HepG2 (cell line): ENCODE measurements around the gene GFER. TPM values are rescaled to one million over a fixed set of nuclear protein-coding genes. Genes with fewer than 3 reads are reported as not detected.
A peak's percentile ranks its signal among the peaks of the same experiment; 100 is the strongest.

ENCODE experiments used
- ARNT2 ChIP-seq: sonication (generic); formaldehyde crosslinking; IDR thresholded peaks from 2 replicates; pipeline ENCODE4 v1.8.0; 2022; ENCODE audit warnings: mild to moderate bottlenecking, low read depth, missing genetic modification reagents, moderate library complexity
- BORCS8-MEF2B ChIP-seq: sonication (generic); formaldehyde crosslinking; IDR thresholded peaks from 2 replicates; pipeline ENCODE4 v1.8.0; 2022; ENCODE audit warnings: mild to moderate bottlenecking, missing genetic modification reagents
- HMGA1 ChIP-seq: sonication (generic); formaldehyde crosslinking; conservative IDR thresholded peaks from 2 replicates; pipeline ENCODE4 v1.4.0; 2020; ENCODE audit warnings: missing genetic modification reagents
- JUNB ChIP-seq: sonication (generic); formaldehyde crosslinking; IDR thresholded peaks from 2 replicates; pipeline ENCODE4 v1.8.0; 2022; ENCODE audit warnings: missing genetic modification reagents, mild to moderate bottlenecking, borderline replicate concordance
- KAT2B ChIP-seq: fragments of 150-350 bp; IDR thresholded peaks from 2 replicates; pipeline ENCODE4 v1.6.1; 2014; ENCODE audit warnings: low read depth, low read length, borderline replicate concordance
- KLF16 ChIP-seq, 2 experiments: sonication (generic) in 1 of 2; formaldehyde crosslinking in 1 of 2; IDR thresholded peaks; 2 replicates each; pipeline versions ENCODE4 v1.6.1 to v1.8.0; 2016 to 2023; ENCODE audit warnings: missing genetic modification reagents in 2 of 2, missing compliant biosample characterization in 1 of 2
- KMT2B ChIP-seq: IDR thresholded peaks from 2 replicates; pipeline ENCODE4 v1.6.1; 2016; ENCODE audit warnings: missing genetic modification reagents, missing compliant biosample characterization
- MAZ ChIP-seq, 2 experiments: sonication (generic) in 1 of 2; formaldehyde crosslinking in 1 of 2; IDR thresholded peaks; 2 replicates each; pipeline versions ENCODE4 v1.5.0 to v1.6.1; 2012 to 2020; ENCODE audit warnings: low read depth in 2 of 2, mild to moderate bottlenecking in 2 of 2, borderline replicate concordance in 1 of 2, improper control_type of control experiment in 1 of 2, low read length in 1 of 2, missing genetic modification reagents in 1 of 2, moderate library complexity in 1 of 2
- MBNL3 ChIP-seq: fragments of 250-450 bp; sonication (Bioruptor Pico); conservative IDR thresholded peaks from 2 replicates; pipeline ENCODE4 v1.8.0; 2022; ENCODE audit warnings: mild to moderate bottlenecking, inconsistent platforms
- NFKB2 ChIP-seq: sonication (generic); formaldehyde crosslinking; IDR thresholded peaks from 2 replicates; pipeline ENCODE4 v1.4.0; 2020; ENCODE audit warnings: missing genetic modification reagents, borderline replicate concordance
- SKI ChIP-seq: fragments of 450-650 bp; IDR thresholded peaks from one replicate; pipeline ENCODE4 v1.6.1; 2018; ENCODE audit warnings: mild to moderate bottlenecking; ENCODE audit not compliant: partially characterized antibody
- SNAI1 ChIP-seq: sonication (generic); formaldehyde crosslinking; IDR thresholded peaks from 2 replicates; pipeline ENCODE4 v1.5.0; 2020; ENCODE audit warnings: mild to moderate bottlenecking, missing genetic modification reagents, borderline replicate concordance
- XBP1 ChIP-seq: sonication (generic); formaldehyde crosslinking; IDR thresholded peaks from 2 replicates; pipeline ENCODE4 v1.5.0; 2020; ENCODE audit warnings: missing genetic modification reagents
- ZNF101 ChIP-seq: sonication (generic); formaldehyde crosslinking; IDR thresholded peaks from 2 replicates; pipeline ENCODE4 v1.4.0; 2020; ENCODE audit warnings: mild to moderate bottlenecking, low read depth, missing genetic modification reagents, borderline replicate concordance
- ZNF17 ChIP-seq: sonication (generic); formaldehyde crosslinking; IDR thresholded peaks from 2 replicates; pipeline ENCODE4 v1.5.0; 2020; ENCODE audit warnings: mild to moderate bottlenecking, missing genetic modification reagents
- ZNF607 ChIP-seq: sonication (generic); formaldehyde crosslinking; IDR thresholded peaks from 2 replicates; pipeline ENCODE4 v1.5.1; 2020; ENCODE audit warnings: missing genetic modification reagents, mild to moderate bottlenecking, borderline replicate concordance
- ZNF713 ChIP-seq: sonication (generic); formaldehyde crosslinking; IDR thresholded peaks from 2 replicates; pipeline ENCODE4 v1.4.0; 2020; ENCODE audit warnings: mild to moderate bottlenecking, missing genetic modification reagents
- ZNF724P ChIP-seq: sonication (generic); formaldehyde crosslinking; IDR thresholded peaks from 2 replicates; pipeline ENCODE4 v1.8.0; 2022; ENCODE audit warnings: missing genetic modification reagents, borderline replicate concordance
- ZNF761 ChIP-seq: sonication (generic); formaldehyde crosslinking; conservative IDR thresholded peaks from 2 replicates; pipeline ENCODE4 v1.4.0; 2020; ENCODE audit warnings: mild to moderate bottlenecking, missing genetic modification reagents
- polyA plus RNA-seq, 8 experiments: library from polyadenylated mRNA; depleted of rRNA in 3 of 8; stranded (reverse) in 7 of 8; unstranded in 1 of 8; fragments of >200 nt; fragmentation: Illumina TruSeq in 4 of 8; extraction: Trizol in 4 of 8; gene quantifications; 2 replicates each; pipeline versions ENCODE4 v1.2.1 to v1.2.3, GENCODE V29; 2011 to 2016; ENCODE audit warnings: low read depth in 4 of 8, missing spikeins in 1 of 8, mixed read lengths in 1 of 8; ENCODE audit not compliant: insufficient read depth in 1 of 8
- total RNA-seq, 5 experiments: library from RNA; depleted of rRNA; stranded (reverse); fragments of >200 nt; fragmentation: Illumina TruSeq; extraction: Trizol; gene quantifications; 2 replicates each; pipeline ENCODE4 v1.2.3, GENCODE V29; 2016; ENCODE audit warnings: low read depth in 1 of 5
- TF ChIP-seq, protein P1 (sequence below): conservative IDR thresholded peaks from 2 replicates; pipeline ENCODE4 v1.6.1; 2018; ENCODE audit warnings: missing genetic modification reagents
- TF ChIP-seq, protein P2 (sequence below): sonication (generic); formaldehyde crosslinking; IDR thresholded peaks from 2 replicates; pipeline ENCODE4 v1.8.0; 2022; ENCODE audit warnings: low read depth, missing genetic modification reagents
- TF ChIP-seq, protein P3 (sequence below): sonication (generic); formaldehyde crosslinking; IDR thresholded peaks from 2 replicates; pipeline ENCODE4 v1.4.0; 2020; ENCODE audit warnings: missing genetic modification reagents
- TF ChIP-seq, protein P4 (sequence below): sonication (generic); formaldehyde crosslinking; IDR thresholded peaks from 2 replicates; pipeline ENCODE4 v1.4.0; 2020; ENCODE audit warnings: missing genetic modification reagents

GFER gene
- total and polyA plus RNA-seq, 2 of the 13 experiments (the other 11 are each of a cell fraction or from before 2014, with no cell fraction given), result 28.6 to 71.7 TPM

DNA sequence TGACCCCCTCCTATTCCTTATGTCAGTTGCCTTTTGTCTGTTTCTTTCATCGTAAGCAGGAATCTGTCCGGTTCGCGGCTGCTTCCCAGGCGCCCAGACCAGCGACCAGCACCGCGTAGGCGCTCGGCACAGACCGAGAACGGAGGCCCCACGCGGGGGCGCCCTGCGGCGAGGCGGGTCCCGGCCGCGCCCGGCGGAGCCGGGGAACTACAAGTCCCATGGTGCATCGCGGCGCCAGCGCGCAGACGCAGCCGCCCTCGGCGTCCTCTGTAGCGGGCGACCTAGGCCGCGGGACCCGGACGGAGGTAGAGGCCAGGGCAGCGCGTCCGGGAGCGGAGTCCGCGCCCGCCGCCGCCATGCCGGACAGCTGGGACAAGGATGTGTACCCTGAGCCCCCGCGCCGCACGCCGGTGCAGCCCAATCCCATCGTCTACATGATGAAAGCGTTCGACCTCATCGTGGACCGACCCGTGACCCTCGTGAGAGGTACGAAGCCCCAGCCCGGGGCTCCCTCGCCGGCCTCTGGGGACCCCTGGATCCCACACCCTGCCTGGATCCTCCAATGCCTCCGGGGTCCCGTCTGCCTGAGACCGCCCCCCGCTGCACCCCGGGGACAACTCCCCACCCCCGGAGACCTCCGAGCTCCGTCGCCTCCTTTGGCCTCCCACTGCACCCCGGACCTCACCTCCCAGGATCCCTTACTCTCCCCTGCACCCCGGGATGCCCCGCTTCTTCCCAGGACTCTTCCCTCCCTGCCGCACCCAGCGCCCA is 24.5 kb upstream of the GFER start, which contains the start of gene NDUFB10 (continued):
- peak in 1 of 2 experiments; percentile 83; a peak in 1 of 4 replicates for TF ChIP-seq KLF16 (CRISPR knock-in tag; IDR thresholded peaks at IDR 0.05)
- no peak for TF ChIP-seq MAZ (IDR thresholded peaks at IDR 0.05; ENCODE audit: borderline replicate concordance, low read depth, low read length)
- TF ChIP-seq MAZ (CRISPR knock-in tag; IDR thresholded peaks at IDR 0.05; ENCODE audit: low read depth), result peak; percentile 71
- no peak for TF ChIP-seq ZNF101 (CRISPR knock-in tag)
- 0 out of 2 replicates have a peak, but pooled peaks have one; percentile 55 for TF ChIP-seq ZNF713 (CRISPR knock-in tag)
- peak; percentile 48 for TF ChIP-seq SKI
- TF ChIP-seq, protein P1, sequence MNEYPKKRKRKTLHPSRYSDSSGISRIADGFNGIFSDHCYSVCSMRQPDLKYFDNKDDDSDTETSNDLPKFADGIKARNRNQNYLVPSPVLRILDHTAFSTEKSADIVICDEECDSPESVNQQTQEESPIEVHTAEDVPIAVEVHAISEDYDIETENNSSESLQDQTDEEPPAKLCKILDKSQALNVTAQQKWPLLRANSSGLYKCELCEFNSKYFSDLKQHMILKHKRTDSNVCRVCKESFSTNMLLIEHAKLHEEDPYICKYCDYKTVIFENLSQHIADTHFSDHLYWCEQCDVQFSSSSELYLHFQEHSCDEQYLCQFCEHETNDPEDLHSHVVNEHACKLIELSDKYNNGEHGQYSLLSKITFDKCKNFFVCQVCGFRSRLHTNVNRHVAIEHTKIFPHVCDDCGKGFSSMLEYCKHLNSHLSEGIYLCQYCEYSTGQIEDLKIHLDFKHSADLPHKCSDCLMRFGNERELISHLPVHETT (CRISPR knock-in tag), result peak; percentile 89
- TF ChIP-seq, protein P2, sequence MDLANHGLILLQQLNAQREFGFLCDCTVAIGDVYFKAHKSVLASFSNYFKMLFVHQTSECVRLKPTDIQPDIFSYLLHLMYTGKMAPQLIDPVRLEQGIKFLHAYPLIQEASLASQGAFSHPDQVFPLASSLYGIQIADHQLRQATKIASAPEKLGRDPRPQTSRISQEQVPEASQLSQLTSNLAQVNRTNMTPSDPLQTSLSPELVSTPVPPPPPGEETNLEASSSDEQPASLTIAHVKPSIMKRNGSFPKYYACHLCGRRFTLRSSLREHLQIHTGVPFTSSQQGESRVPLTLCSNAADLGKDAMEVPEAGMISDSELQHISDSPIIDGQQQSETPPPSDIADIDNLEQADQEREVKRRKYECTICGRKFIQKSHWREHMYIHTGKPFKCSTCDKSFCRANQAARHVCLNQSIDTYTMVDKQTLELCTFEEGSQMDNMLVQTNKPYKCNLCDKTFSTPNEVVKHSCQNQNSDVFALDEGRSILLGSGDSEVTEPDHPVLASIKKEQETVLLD (CRISPR knock-in tag), result peak; percentile 77
- TF ChIP-seq ZNF761 (CRISPR knock-in tag), result no peak
- no peak for TF ChIP-seq MBNL3 (CRISPR knock-in tag)
- peak; percentile 25; the same call in 1 of the 2 replicates for TF ChIP-seq ZNF724P (CRISPR knock-in tag)
- no peak for TF ChIP-seq JUNB
- TF ChIP-seq NFKB2 (CRISPR knock-in tag), result peak; percentile 84; the same call in 1 of the 2 replicates
- TF ChIP-seq, protein P3, sequence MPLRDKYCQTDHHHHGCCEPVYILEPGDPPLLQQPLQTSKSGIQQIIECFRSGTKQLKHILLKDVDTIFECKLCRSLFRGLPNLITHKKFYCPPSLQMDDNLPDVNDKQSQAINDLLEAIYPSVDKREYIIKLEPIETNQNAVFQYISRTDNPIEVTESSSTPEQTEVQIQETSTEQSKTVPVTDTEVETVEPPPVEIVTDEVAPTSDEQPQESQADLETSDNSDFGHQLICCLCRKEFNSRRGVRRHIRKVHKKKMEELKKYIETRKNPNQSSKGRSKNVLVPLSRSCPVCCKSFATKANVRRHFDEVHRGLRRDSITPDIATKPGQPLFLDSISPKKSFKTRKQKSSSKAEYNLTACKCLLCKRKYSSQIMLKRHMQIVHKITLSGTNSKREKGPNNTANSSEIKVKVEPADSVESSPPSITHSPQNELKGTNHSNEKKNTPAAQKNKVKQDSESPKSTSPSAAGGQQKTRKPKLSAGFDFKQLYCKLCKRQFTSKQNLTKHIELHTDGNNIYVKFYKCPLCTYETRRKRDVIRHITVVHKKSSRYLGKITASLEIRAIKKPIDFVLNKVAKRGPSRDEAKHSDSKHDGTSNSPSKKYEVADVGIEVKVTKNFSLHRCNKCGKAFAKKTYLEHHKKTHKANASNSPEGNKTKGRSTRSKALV (CRISPR knock-in tag), result peak; percentile 87
- TF ChIP-seq ZNF607 (CRISPR knock-in tag), result peak; percentile 91
- TF ChIP-seq ARNT2 (CRISPR knock-in tag), result peak; percentile 73
- no peak for TF ChIP-seq KAT2B
- TF ChIP-seq SNAI1 (CRISPR knock-in tag), result no peak
- TF ChIP-seq KMT2B (CRISPR knock-in tag), result peak; percentile 55; the same call in 1 of the 2 replicates
- TF ChIP-seq, protein P4, sequence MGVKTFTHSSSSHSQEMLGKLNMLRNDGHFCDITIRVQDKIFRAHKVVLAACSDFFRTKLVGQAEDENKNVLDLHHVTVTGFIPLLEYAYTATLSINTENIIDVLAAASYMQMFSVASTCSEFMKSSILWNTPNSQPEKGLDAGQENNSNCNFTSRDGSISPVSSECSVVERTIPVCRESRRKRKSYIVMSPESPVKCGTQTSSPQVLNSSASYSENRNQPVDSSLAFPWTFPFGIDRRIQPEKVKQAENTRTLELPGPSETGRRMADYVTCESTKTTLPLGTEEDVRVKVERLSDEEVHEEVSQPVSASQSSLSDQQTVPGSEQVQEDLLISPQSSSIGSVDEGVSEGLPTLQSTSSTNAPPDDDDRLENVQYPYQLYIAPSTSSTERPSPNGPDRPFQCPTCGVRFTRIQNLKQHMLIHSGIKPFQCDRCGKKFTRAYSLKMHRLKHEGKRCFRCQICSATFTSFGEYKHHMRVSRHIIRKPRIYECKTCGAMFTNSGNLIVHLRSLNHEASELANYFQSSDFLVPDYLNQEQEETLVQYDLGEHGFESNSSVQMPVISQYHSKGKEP (CRISPR knock-in tag), result peak; percentile 25; the same call in 1 of the 2 replicates
- TF ChIP-seq ZNF17 (CRISPR knock-in tag), result no peak
- no peak for TF ChIP-seq XBP1 (CRISPR knock-in tag)
- TF ChIP-seq BORCS8-MEF2B, result no peak; the same call in 1 of the 2 replicates
- no peak for TF ChIP-seq HMGA1 (CRISPR knock-in tag)
